SK-N-SH (cell line): Measurements from ENCODE around the gene KNDC1. TPM values are rescaled to one million over a fixed set of nuclear protein-coding genes. Genes with fewer than 3 reads are reported as not detected.

Experiments
- CTCF ChIA-PET: fragments of 300-600, 350-600 bp; formaldehyde crosslinking; extraction: SDS; loops from one replicate; lab custom pipeline; 2021; lab: Yijun Ruan, JAX
- POLR2A ChIA-PET: fragments of 350-600 bp; sonication (Branson Sonifier 250); formaldehyde crosslinking; extraction: SDS; loops from one replicate; lab custom pipeline; 2020; ENCODE audit warnings: antibody characterized with exemption, inconsistent platforms; lab: Yijun Ruan, JAX
- DNase-seq: peaks from one replicate; pipeline ENCODE4 v3.0.0; 2012
- H2AFZ ChIP-seq: fragments of 200-600 bp; sonication (generic); 2 replicates; pipeline ENCODE4 v1.8.1; 2016; ENCODE audit warnings: antibody characterized with exemption, mild to moderate bottlenecking, low read depth
- H3F3A ChIP-seq: fragments of 200-600 bp; sonication (generic); replicated peaks from 2 replicates; pipeline ENCODE3; 2016; ENCODE audit warnings: antibody characterized with exemption, mild to moderate bottlenecking; ENCODE audit not compliant: insufficient read depth
- H3K27ac ChIP-seq, 2 experiments: fragments of 200-500 bp in 1 of 2; fragments of 200-600 bp in 1 of 2; sonication (Bioruptor generic) in 1 of 2; sonication (generic), shearing (Covaris generic) in 1 of 2; 2 replicates each; pipeline versions ENCODE4 v1.5.1 to v1.6.1; 2014 to 2016; ENCODE audit warnings: low read depth in 2 of 2, inconsistent platforms in 1 of 2, low read length in 1 of 2, mild to moderate bottlenecking in 1 of 2, mixed read lengths in 1 of 2
- H3K27me3 ChIP-seq: fragments of 200-600 bp; sonication (generic), shearing (Covaris generic); 2 replicates; pipeline ENCODE4 v1.6.1; 2016; ENCODE audit warnings: mixed run types; ENCODE audit not compliant: insufficient read depth
- H3K36me3 ChIP-seq, 2 experiments: fragments of 200-500 bp in 1 of 2; fragments of 200-600 bp in 1 of 2; sonication (Bioruptor generic) in 1 of 2; sonication (generic) in 1 of 2; replicated peaks in 1 of 2; 2 replicates each; pipeline versions ENCODE3 to v1.5.1; 2014 to 2016; ENCODE audit warnings: low read length in 1 of 2, mild to moderate bottlenecking in 1 of 2; ENCODE audit not compliant: insufficient read depth in 2 of 2, control insufficient read depth in 1 of 2
- H3K4me1 ChIP-seq, 2 experiments: fragments of 200-500 bp in 1 of 2; fragments of 200-600 bp in 1 of 2; sonication (Bioruptor generic) in 1 of 2; sonication (generic), shearing (Covaris generic) in 1 of 2; 2 replicates each; pipeline versions ENCODE4 v1.5.1 to v1.6.1; 2014 to 2016; ENCODE audit warnings: low read depth in 1 of 2, low read length in 1 of 2, mixed run types in 1 of 2; ENCODE audit not compliant: insufficient read depth in 2 of 2, control insufficient read depth in 1 of 2
- H3K4me2 ChIP-seq: fragments of 200-600 bp; sonication (generic), shearing (Covaris generic); 2 replicates; pipeline ENCODE4 v1.6.1; 2017; ENCODE audit warnings: mixed run types
- H3K4me3 ChIP-seq, 2 experiments: fragments of 200-500 bp in 1 of 2; fragments of 200-600 bp in 1 of 2; sonication (Bioruptor generic) in 1 of 2; sonication (generic), shearing (Covaris generic) in 1 of 2; 2 replicates each; pipeline versions ENCODE4 v1.5.1 to v1.8.1; 2014 to 2016; ENCODE audit warnings: low read depth in 2 of 2, inconsistent platforms in 1 of 2, low read length in 1 of 2, mild to moderate bottlenecking in 1 of 2, mixed read lengths in 1 of 2, moderate library complexity in 1 of 2
- H3K79me2 ChIP-seq: fragments of 200-600 bp; sonication (generic); 2 replicates; pipeline ENCODE4 v1.8.1; 2017; ENCODE audit warnings: mild to moderate bottlenecking; ENCODE audit not compliant: insufficient read depth
- H3K9ac ChIP-seq: fragments of 200-600 bp; sonication (generic); 2 replicates; pipeline ENCODE4 v1.6.1; 2017; ENCODE audit warnings: mixed run types
- H3K9me2 ChIP-seq: fragments of 200-600 bp; sonication (generic); 2 replicates; pipeline ENCODE4 v1.6.1; 2017; ENCODE audit warnings: mixed run types
- H3K9me3 ChIP-seq: fragments of 200-600 bp; sonication (generic); 2 replicates; pipeline ENCODE4 v1.6.1; 2017; ENCODE audit warnings: mixed run types, mild to moderate bottlenecking, moderate library complexity
- H4K20me1 ChIP-seq: fragments of 200-600 bp; sonication (generic); 2 replicates; pipeline ENCODE4 v1.6.1; 2017; ENCODE audit warnings: mild to moderate bottlenecking, mixed run types; ENCODE audit not compliant: insufficient read depth
- CHD2 ChIP-seq: fragments of 150-350 bp; IDR thresholded peaks from 2 replicates; pipeline ENCODE4 v1.6.1; 2018; ENCODE audit warnings: low read length; ENCODE audit not compliant: partially characterized antibody
- CTCF ChIP-seq: fragments of 200-600 bp; sonication (generic); IDR thresholded peaks from 2 replicates; pipeline ENCODE4 v1.6.1; 2017; ENCODE audit warnings: antibody characterized with exemption, mild to moderate bottlenecking, moderate library complexity
- ELF1 ChIP-seq: IDR thresholded peaks from 2 replicates; pipeline ENCODE4 v1.4.0; 2012
- EZH2phosphoT487 ChIP-seq: fragments of 200-600 bp; sonication (generic); IDR thresholded peaks from 2 replicates; pipeline ENCODE4 v1.6.1; 2017; ENCODE audit warnings: low read depth, mixed run types, mild to moderate bottlenecking, antibody characterized with exemption, moderate library complexity, borderline replicate concordance
- FOXJ3 ChIP-seq: sonication (generic); formaldehyde crosslinking; IDR thresholded peaks from 2 replicates; pipeline ENCODE4 v1.5.1; 2020; ENCODE audit warnings: mild to moderate bottlenecking, missing genetic modification reagents
- GABPA ChIP-seq: IDR thresholded peaks from 2 replicates; pipeline ENCODE4 v1.4.0; 2012; ENCODE audit warnings: low read depth, mild to moderate bottlenecking
- GATA2 ChIP-seq: sonication (generic); formaldehyde crosslinking; IDR thresholded peaks from 2 replicates; pipeline ENCODE4 v1.5.0; 2020; ENCODE audit warnings: mild to moderate bottlenecking, missing genetic modification reagents
- MEF2A ChIP-seq: IDR thresholded peaks from 2 replicates; pipeline ENCODE4 v1.4.0; 2012; ENCODE audit warnings: low read depth, borderline replicate concordance
- RAD21 ChIP-seq: IDR thresholded peaks from 2 replicates; pipeline ENCODE4 v1.6.1; 2012; ENCODE audit warnings: mild to moderate bottlenecking, low read length
- RFX5 ChIP-seq: IDR thresholded peaks from 2 replicates; pipeline ENCODE4 v1.6.1; 2012; ENCODE audit warnings: mild to moderate bottlenecking, improper control_type of control experiment, low read length
- SIN3A ChIP-seq: IDR thresholded peaks from 2 replicates; pipeline ENCODE4 v1.6.1; 2012; ENCODE audit warnings: low read depth, mild to moderate bottlenecking, low read length, moderate library complexity, borderline replicate concordance
- SMC3 ChIP-seq: IDR thresholded peaks from 2 replicates; pipeline ENCODE4 v1.6.1; 2012; ENCODE audit warnings: low read depth, low read length, improper control_type of control experiment
- TCF12 ChIP-seq: IDR thresholded peaks from 2 replicates; pipeline ENCODE4 v1.4.0; 2012
- TEAD4 ChIP-seq: IDR thresholded peaks from 2 replicates; pipeline ENCODE4 v1.4.0; 2012; ENCODE audit warnings: mild to moderate bottlenecking, borderline replicate concordance; ENCODE audit not compliant: insufficient read depth
- YY1 ChIP-seq: IDR thresholded peaks from 2 replicates; pipeline ENCODE4 v1.4.0; 2012; ENCODE audit warnings: low read depth, mild to moderate bottlenecking
- WGBS: methylation state at CpG from one replicate; pipeline ENCODE4 v1.1.6; 2017; ENCODE audit warnings: low lambda C conversion rate; 5-methylcytosine and 5-hydroxymethylcytosine counted together
- polyA plus RNA-seq, 3 experiments: library from polyadenylated mRNA; depleted of rRNA; stranded (reverse); fragments of >200 nt; gene quantifications; 2 replicates each; pipeline ENCODE4 v1.2.3, GENCODE V29; 2012
- TF ChIP-seq, protein P1 (sequence below): IDR thresholded peaks from 2 replicates; pipeline ENCODE4 v1.4.0; 2012; ENCODE audit warnings: low read depth, borderline replicate concordance
- TF ChIP-seq, protein P2 (sequence below): IDR thresholded peaks from 2 replicates; pipeline ENCODE4 v1.6.1; 2012; ENCODE audit warnings: mild to moderate bottlenecking, low read depth, low read length, moderate library complexity

Gene KNDC1
- polyA plus RNA-seq, 1 of the 3 experiments (the other 2 are of a cell fraction) = 1.4 TPM

GRCh38 chr10:133114251-133114650 lies 45.8 kb upstream of the KNDC1 start:
- Histone ChIP-seq H3K9me2 (no peaks in the 10 kb centered on the region), H3K4me1 (no peaks in the 10 kb centered on the region), H3K4me2 (no peak overlapping the region), H3K36me3 (no peaks in the 10 kb centered on the region), H3K27me3 (no peaks in the 10 kb centered on the region), H3K27ac (no peak overlapping the region), H4K20me1 (no peaks in the 10 kb centered on the region), H3K79me2 (no peaks in the 10 kb centered on the region), H3K9me3 (no peaks in the 10 kb centered on the region), H2AFZ (no peak overlapping the region), H3K9ac (no peak overlapping the region), H3F3A (no peaks in the 10 kb centered on the region), H3K4me3 (no peak overlapping the region)
- ChIA-PET POLR2A (no interaction called here), CTCF (interaction anchor here (1.1 kb wide), 1 partner anchor 11 kb away, joined by 3 read pairs; no protein-coding TSS in a partner anchor)
- WGBS = 69% methylated on average over 10 of the region's 18 CpGs
- no peak for DNase-seq
- TF ChIP-seq RFX5 (no peak), CTCF (no peak), GABPA (no peak), GATA2 (no peak), ELF1 (no peak), SMC3 (no peak), EZH2phosphoT487 (no peak)
- TF ChIP-seq, protein P1, sequence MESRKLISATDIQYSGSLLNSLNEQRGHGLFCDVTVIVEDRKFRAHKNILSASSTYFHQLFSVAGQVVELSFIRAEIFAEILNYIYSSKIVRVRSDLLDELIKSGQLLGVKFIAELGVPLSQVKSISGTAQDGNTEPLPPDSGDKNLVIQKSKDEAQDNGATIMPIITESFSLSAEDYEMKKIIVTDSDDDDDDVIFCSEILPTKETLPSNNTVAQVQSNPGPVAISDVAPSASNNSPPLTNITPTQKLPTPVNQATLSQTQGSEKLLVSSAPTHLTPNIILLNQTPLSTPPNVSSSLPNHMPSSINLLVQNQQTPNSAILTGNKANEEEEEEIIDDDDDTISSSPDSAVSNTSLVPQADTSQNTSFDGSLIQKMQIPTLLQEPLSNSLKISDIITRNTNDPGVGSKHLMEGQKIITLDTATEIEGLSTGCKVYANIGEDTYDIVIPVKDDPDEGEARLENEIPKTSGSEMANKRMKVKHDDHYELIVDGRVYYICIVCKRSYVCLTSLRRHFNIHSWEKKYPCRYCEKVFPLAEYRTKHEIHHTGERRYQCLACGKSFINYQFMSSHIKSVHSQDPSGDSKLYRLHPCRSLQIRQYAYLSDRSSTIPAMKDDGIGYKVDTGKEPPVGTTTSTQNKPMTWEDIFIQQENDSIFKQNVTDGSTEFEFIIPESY = no peak

GRCh38 chr10:133114726-133115452 lies 45.1 kb upstream of the KNDC1 start:
- no peaks in the 10 kb centered on the region for H3F3A ChIP-seq
- POLR2A ChIA-PET = no interaction called here
- no peaks in the 10 kb centered on the region for H3K9me2 ChIP-seq
- H3K9ac ChIP-seq = no peak overlapping the region
- no peak for TF ChIP-seq MEF2A
- TF ChIP-seq SMC3 = no peak
- no peak for TF ChIP-seq YY1
- TF ChIP-seq CHD2 = no peak
- TF ChIP-seq TCF12 = no peak
- TF ChIP-seq TEAD4 = no peak
- TF ChIP-seq FOXJ3 (CRISPR knock-in tag) = no peak
- TF ChIP-seq, protein P2, sequence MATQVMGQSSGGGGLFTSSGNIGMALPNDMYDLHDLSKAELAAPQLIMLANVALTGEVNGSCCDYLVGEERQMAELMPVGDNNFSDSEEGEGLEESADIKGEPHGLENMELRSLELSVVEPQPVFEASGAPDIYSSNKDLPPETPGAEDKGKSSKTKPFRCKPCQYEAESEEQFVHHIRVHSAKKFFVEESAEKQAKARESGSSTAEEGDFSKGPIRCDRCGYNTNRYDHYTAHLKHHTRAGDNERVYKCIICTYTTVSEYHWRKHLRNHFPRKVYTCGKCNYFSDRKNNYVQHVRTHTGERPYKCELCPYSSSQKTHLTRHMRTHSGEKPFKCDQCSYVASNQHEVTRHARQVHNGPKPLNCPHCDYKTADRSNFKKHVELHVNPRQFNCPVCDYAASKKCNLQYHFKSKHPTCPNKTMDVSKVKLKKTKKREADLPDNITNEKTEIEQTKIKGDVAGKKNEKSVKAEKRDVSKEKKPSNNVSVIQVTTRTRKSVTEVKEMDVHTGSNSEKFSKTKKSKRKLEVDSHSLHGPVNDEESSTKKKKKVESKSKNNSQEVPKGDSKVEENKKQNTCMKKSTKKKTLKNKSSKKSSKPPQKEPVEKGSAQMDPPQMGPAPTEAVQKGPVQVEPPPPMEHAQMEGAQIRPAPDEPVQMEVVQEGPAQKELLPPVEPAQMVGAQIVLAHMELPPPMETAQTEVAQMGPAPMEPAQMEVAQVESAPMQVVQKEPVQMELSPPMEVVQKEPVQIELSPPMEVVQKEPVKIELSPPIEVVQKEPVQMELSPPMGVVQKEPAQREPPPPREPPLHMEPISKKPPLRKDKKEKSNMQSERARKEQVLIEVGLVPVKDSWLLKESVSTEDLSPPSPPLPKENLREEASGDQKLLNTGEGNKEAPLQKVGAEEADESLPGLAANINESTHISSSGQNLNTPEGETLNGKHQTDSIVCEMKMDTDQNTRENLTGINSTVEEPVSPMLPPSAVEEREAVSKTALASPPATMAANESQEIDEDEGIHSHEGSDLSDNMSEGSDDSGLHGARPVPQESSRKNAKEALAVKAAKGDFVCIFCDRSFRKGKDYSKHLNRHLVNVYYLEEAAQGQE = no peak
- TF ChIP-seq CTCF = no peak
- TF ChIP-seq RAD21 = no peak
- no peak for TF ChIP-seq SIN3A
- TF ChIP-seq, all 33 proteins: peak for 0
- H2AFZ ChIP-seq = no peak overlapping the region
- no peaks in the 10 kb centered on the region for H4K20me1 ChIP-seq
- H3K36me3 ChIP-seq = no peaks in the 10 kb centered on the region
- no peak for DNase-seq
- no peak overlapping the region for H3K27ac ChIP-seq
- no peak overlapping the region for H3K4me3 ChIP-seq
- H3K4me2 ChIP-seq = no peak overlapping the region
- H3K4me1 ChIP-seq = no peaks in the 10 kb centered on the region
- CTCF ChIA-PET = no interaction called here
- no peaks in the 10 kb centered on the region for H3K27me3 ChIP-seq
- no peaks in the 10 kb centered on the region for H3K79me2 ChIP-seq
- 38% methylated on average over 6 of the region's 33 CpGs for WGBS
- no peaks in the 10 kb centered on the region for H3K9me3 ChIP-seq
